ENCODE results near the gene NT5DC1. TPM values are rescaled to one million over a fixed set of nuclear protein-coding genes. Genes with fewer than 3 reads are reported as not detected.

NT5DC1 gene
- polyA plus RNA-seq, 4 donors = 20.6 to 50.6 (median 45.5) TPM

GRCh38 chr6:116223355-116223754 lies 122.7 kb downstream of the NT5DC1 start:
- DNase-seq (ENCODE audit: low read depth in 4 of 4, low spot score in 3 of 4) = no peak

GRCh38 chr6:116229287-116229913 lies 128.7 kb downstream of the NT5DC1 start:
- DNase-seq (ENCODE audit: low read depth in 4 of 4, low spot score in 3 of 4) = peak; percentile 70 to 87 (median 78)

GRCh38 chr6:116234689-116235088 lies 134.0 kb downstream of the NT5DC1 start:
- DNase-seq (ENCODE audit: low read depth in 4 of 4, low spot score in 3 of 4) = no peak

- DNase-seq (ENCODE audit: low read depth in 4 of 4, low spot score in 3 of 4) = no peak
Measured at GRCh38 chr6:116238083-116238482, 137.4 kb downstream of the NT5DC1 start.

- no peak for DNase-seq (ENCODE audit: low read depth in 4 of 4, low spot score in 3 of 4)
Measured at GRCh38 chr6:116239256-116239655, 138.6 kb downstream of the NT5DC1 start.

GRCh38 chr6:116239856-116240255 lies 139.2 kb downstream of the NT5DC1 start:
- DNase-seq (ENCODE audit: low read depth in 4 of 4, low spot score in 3 of 4) = no peak

- no peak for DNase-seq (ENCODE audit: low read depth in 4 of 4, low spot score in 3 of 4)
Measured at GRCh38 chr6:116244284-116244683, 143.6 kb downstream of the NT5DC1 start.

- no peak for DNase-seq (ENCODE audit: low read depth in 4 of 4, low spot score in 3 of 4)
Measured at GRCh38 chr6:116246089-116246488, 145.4 kb downstream of the NT5DC1 start.

GRCh38 chr6:116247285-116247684 lies 146.6 kb downstream of the NT5DC1 start:
- DNase-seq (ENCODE audit: low read depth in 4 of 4, low spot score in 3 of 4) = no peak

- DNase-seq (ENCODE audit: low read depth in 4 of 4, low spot score in 3 of 4) = no peak
Measured at GRCh38 chr6:116248577-116248976, 147.9 kb downstream of the NT5DC1 start.

GRCh38 chr6:116251568-116252384 lies 151.1 kb downstream of the NT5DC1 start:
- no peak for DNase-seq (ENCODE audit: low read depth in 4 of 4, low spot score in 3 of 4)

- no peak for DNase-seq (ENCODE audit: low read depth in 4 of 4, low spot score in 3 of 4)
Measured at GRCh38 chr6:116253188-116253504, 152.5 kb downstream of the NT5DC1 start.

- DNase-seq (ENCODE audit: low read depth in 4 of 4, low spot score in 3 of 4) = peak; percentile 92 to 96 (median 94)
Measured at GRCh38 chr6:116253505-116254296, 153.0 kb downstream of the NT5DC1 start, which contains the start of gene TSPYL4. TSPYL4 (minus strand) TSS chr6:116254075; CDS start chr6:116254008, 67 bp downstream.

- DNase-seq (ENCODE audit: low read depth in 4 of 4, low spot score in 3 of 4) = no peak
Measured at GRCh38 chr6:116254297-116255056, 153.8 kb downstream of the NT5DC1 start.

- no peak for DNase-seq (ENCODE audit: low read depth in 4 of 4, low spot score in 3 of 4)
Measured at GRCh38 chr6:116255246-116255800, 154.7 kb downstream of the NT5DC1 start.

- no peak for DNase-seq (ENCODE audit: low read depth in 4 of 4, low spot score in 3 of 4)
Measured at GRCh38 chr6:116256694-116257093, 156.0 kb downstream of the NT5DC1 start.

GRCh38 chr6:116258520-116258919 lies 157.9 kb downstream of the NT5DC1 start:
- no peak for DNase-seq (ENCODE audit: low read depth in 4 of 4, low spot score in 3 of 4)

GRCh38 chr6:116263353-116263752 lies 162.7 kb downstream of the NT5DC1 start:
- no peak for DNase-seq (ENCODE audit: low read depth in 4 of 4, low spot score in 3 of 4)

GRCh38 chr6:116265041-116265829 lies 164.6 kb downstream of the NT5DC1 start:
- no peak for DNase-seq (ENCODE audit: low read depth in 4 of 4, low spot score in 3 of 4)
